ENCODE data around the gene SKI. TPM values are rescaled to one million over a fixed set of nuclear protein-coding genes. Genes with fewer than 3 reads are reported as not detected.
"Not testable (repeated sequence)": the region's sequence is repeated elsewhere in the genome, so short reads cannot be mapped to it uniquely, and the experiment has no call there.

The SKI gene
- total RNA-seq, 1 donor from 2014 or later = 26.9 TPM

DNA sequence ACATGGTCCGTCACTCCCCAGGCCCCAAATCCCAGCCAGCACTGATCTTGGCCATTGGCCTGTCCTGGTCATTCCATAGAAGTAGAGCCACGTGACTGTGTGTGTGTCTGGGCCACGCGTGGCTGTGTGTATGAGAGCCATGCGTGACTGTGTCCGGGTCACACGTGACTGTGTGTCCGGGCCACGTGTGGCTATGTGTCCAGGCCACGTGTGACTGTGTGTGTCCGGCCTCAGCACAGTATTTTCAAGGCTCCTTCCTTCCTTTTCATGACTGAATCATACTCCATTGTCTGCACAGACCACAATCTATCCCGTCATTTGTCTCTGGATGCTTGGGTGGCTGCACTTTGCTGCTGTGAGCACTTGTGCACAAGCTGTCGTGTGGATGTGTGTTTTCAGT lies 67.4 kb downstream of the SKI start:
- Histone ChIP-seq H3K4me3 (ENCODE audit: low read depth, low read length) (no peak overlapping the region), H3K36me3 (ENCODE audit: control insufficient read depth, insufficient read depth, low read length) (no peaks in the 10 kb centered on the region), H3K27me3 (ENCODE audit: control insufficient read depth, insufficient read depth, low read length) (no peaks in the 10 kb centered on the region)
- TF ChIP-seq, protein P1, sequence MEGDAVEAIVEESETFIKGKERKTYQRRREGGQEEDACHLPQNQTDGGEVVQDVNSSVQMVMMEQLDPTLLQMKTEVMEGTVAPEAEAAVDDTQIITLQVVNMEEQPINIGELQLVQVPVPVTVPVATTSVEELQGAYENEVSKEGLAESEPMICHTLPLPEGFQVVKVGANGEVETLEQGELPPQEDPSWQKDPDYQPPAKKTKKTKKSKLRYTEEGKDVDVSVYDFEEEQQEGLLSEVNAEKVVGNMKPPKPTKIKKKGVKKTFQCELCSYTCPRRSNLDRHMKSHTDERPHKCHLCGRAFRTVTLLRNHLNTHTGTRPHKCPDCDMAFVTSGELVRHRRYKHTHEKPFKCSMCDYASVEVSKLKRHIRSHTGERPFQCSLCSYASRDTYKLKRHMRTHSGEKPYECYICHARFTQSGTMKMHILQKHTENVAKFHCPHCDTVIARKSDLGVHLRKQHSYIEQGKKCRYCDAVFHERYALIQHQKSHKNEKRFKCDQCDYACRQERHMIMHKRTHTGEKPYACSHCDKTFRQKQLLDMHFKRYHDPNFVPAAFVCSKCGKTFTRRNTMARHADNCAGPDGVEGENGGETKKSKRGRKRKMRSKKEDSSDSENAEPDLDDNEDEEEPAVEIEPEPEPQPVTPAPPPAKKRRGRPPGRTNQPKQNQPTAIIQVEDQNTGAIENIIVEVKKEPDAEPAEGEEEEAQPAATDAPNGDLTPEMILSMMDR (IDR thresholded peaks at IDR 0.05; ENCODE audit: insufficient read depth, low read length, poor library complexity, severe bottlenecking) = no peak
- DNase-seq (ENCODE audit: low read depth) = no peak

DNA sequence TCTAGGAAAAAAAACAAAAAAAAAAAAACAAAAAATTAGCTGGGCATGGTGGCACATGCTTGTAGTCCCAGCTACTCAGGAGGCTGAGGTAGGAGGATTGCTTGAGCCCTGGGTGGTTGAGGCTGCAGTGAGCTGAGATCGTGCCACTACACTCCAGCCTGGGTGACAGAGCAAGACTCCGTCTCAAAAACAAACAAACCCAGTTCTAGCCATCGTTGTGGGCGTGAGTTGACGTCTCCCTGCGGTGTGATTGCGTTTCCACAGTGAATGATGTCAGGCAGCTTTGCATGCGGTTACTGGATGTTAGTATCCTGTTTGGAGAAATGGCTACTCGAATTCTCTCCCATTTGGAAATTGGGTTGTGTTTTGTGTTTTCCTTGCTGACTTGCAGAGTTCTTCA lies 68.1 kb downstream of the SKI start:
- not testable (repeated sequence) for H3K36me3 ChIP-seq (ENCODE audit: control insufficient read depth, insufficient read depth, low read length); DNase-seq (ENCODE audit: low read depth); H3K4me3 ChIP-seq (ENCODE audit: low read depth, low read length); H3K27me3 ChIP-seq (ENCODE audit: control insufficient read depth, insufficient read depth, low read length)

DNA sequence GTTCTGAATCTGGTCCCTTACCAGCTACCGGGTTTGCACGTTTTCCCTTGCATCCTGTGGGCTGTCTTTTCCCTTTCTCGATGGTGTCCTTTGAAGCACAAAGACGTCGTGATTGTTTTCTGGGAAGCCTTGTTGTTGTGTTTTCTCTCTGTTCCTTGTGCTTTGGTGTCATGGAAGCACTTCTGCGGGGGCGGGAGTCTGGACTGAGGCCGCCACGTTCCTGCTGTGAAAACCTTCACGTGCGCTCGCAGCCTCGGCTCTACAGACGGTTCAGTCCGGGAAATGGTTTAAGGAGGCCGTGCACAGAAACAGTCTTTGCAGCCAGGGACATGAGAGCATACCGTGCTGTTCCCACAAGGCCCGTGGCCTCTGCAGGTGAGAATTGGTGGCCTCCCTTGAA lies 68.5 kb downstream of the SKI start:
- TF ChIP-seq, protein P1 (IDR thresholded peaks at IDR 0.05; ENCODE audit: insufficient read depth, low read length, poor library complexity, severe bottlenecking) = no peak
- no peaks in the 10 kb centered on the region for H3K27me3 ChIP-seq (ENCODE audit: control insufficient read depth, insufficient read depth, low read length)
- no peaks in the 10 kb centered on the region for H3K36me3 ChIP-seq (ENCODE audit: control insufficient read depth, insufficient read depth, low read length)
- no peak for DNase-seq (ENCODE audit: low read depth)
- no peak overlapping the region for H3K4me3 ChIP-seq (ENCODE audit: low read depth, low read length)

DNA sequence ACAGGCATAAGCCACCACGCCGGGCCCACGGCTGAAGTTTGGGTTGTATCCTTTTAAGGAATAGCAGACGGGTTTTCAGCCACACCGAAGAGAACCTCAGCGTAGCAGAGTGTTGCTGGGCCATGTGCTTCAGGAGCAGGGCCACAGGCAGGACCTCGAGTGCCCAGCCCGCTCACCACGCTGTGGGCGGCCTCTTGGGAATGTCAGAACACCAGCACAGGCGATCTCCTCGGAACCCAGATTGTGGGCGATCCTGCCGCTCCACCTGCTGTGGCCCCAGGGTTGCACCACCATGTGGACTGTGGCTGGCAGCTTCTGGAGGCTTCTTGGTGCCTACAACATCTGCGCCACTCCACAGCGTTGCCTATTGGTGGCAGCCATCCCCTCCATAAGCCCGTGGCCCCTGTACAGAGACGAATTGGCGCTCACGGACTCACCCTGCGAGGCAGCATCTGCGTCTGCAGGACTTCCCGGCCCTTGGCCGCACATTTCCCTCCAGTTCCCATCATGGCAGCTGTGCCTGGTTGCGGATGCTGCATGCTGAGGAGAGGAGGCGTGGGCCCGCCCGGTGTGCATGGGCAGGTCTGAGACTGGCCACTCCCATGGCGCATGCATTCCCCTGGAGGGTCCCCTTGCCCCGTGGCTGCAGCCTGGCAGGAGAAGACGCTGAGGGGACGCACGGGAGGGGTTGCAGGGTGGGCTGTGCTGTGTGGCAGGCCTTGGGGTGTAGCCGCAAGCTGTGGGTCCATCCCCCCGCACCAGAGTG lies 69.3 kb downstream of the SKI start:
- H3K27me3 ChIP-seq (ENCODE audit: control insufficient read depth, insufficient read depth, low read length) = no peaks in the 10 kb centered on the region
- H3K36me3 ChIP-seq (ENCODE audit: control insufficient read depth, insufficient read depth, low read length) = no peaks in the 10 kb centered on the region
- DNase-seq (ENCODE audit: low read depth) = no peak
- TF ChIP-seq, protein P1 (IDR thresholded peaks at IDR 0.05; ENCODE audit: insufficient read depth, low read length, poor library complexity, severe bottlenecking) = no peak
- no peak overlapping the region for H3K4me3 ChIP-seq (ENCODE audit: low read depth, low read length)

DNA sequence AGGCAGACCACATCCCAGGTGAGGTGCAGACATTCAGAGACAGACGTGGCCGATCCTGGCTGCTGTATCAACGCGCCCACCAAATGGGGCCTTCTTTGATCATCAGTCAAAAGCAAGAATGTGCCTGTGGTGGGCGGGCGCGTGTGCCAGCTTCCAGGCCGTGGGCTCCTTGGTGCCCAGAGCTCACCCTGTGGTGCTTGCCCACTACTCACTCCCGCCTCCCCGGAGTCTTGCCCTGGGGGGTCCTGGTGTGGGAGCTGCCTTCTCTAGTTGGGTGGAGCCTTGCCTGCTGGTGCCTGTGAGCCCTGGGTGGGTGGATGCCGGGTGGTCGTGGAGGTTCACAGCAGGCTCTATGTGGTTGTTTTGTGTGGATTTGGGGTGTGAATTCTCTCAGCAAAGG lies 70.6 kb downstream of the SKI start:
- DNase-seq (ENCODE audit: low read depth) = no peak
- Histone ChIP-seq H3K27me3 (ENCODE audit: control insufficient read depth, insufficient read depth, low read length) (no peaks in the 10 kb centered on the region), H3K36me3 (ENCODE audit: control insufficient read depth, insufficient read depth, low read length) (no peaks in the 10 kb centered on the region), H3K4me3 (ENCODE audit: low read depth, low read length) (no peak overlapping the region)
- TF ChIP-seq, protein P1 (IDR thresholded peaks at IDR 0.05; ENCODE audit: insufficient read depth, low read length, poor library complexity, severe bottlenecking) = no peak

DNA sequence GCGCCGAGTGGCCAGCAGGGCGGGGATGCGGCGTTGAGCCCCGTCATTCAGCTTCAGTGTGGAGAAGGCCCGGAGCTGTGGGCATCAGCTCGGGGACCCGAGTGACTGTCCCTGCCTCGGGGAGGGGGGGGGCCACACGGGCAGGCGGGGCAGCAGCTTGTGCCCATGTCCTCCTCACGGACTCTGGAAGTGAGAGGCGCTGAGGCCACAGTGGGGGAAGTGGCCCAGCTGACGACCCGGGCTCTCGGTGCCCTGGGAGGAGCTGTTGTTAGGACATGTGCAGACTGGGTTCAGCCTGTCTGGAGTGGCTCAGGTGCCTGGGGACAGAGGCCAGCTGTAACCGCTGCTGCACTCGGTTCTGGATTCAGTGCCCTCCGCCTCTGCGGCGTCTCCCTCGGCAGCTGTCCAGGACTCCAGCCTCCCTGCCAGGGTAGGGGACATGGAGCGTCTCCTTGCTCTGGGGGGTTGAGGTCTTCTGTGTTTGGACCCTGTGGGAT lies 71.1 kb downstream of the SKI start:
- H3K36me3 ChIP-seq (ENCODE audit: control insufficient read depth, insufficient read depth, low read length) = no peaks in the 10 kb centered on the region
- no peak for DNase-seq (ENCODE audit: low read depth)
- no peaks in the 10 kb centered on the region for H3K27me3 ChIP-seq (ENCODE audit: control insufficient read depth, insufficient read depth, low read length)
- TF ChIP-seq, protein P1 (IDR thresholded peaks at IDR 0.05; ENCODE audit: insufficient read depth, low read length, poor library complexity, severe bottlenecking) = no peak
- H3K4me3 ChIP-seq (ENCODE audit: low read depth, low read length) = no peak overlapping the region
